WTC11 (cell line): ENCODE data around the gene SNX9. TPM values are rescaled to one million over a fixed set of nuclear protein-coding genes. Genes with fewer than 3 reads are reported as not detected.

ENCODE experiments used
- ATAC-seq: fragments of 200-7000 bp; cut with Tn5 transposase; 2 replicates; pipeline ENCODE4 v1.10.0; 2021; ENCODE audit warnings: mild to moderate bottlenecking, moderate library complexity
- CTCF ChIA-PET: fragments of 300-600 bp; sonication (Branson Sonifier 250); formaldehyde crosslinking; loops from one replicate; lab custom pipeline; 2021; ENCODE audit warnings: antibody characterized with exemption; lab: Charles Lee
- POLR2A ChIA-PET: fragments of 350-600 bp; sonication (Branson Sonifier 250); formaldehyde crosslinking; loops from one replicate; lab custom pipeline; 2021; ENCODE audit warnings: antibody characterized with exemption; lab: Charles Lee
- DNase-seq: peaks from one replicate; pipeline ENCODE4 v3.0.0; 2021; ENCODE audit warnings: low spot score
- H3K27ac Mint-ChIP-seq: 2 replicates; pipeline ENCODE4 v1.8.0; 2021; ENCODE audit warnings: mixed read lengths
- H3K27me3 Mint-ChIP-seq: 2 replicates; pipeline ENCODE4 v1.8.0; 2021; ENCODE audit warnings: low read depth, mild to moderate bottlenecking, moderate library complexity, mixed read lengths
- H3K36me3 Mint-ChIP-seq: 2 replicates; pipeline ENCODE4 v1.8.0; 2021; ENCODE audit warnings: mixed read lengths
- H3K4me1 Mint-ChIP-seq: 2 replicates; pipeline ENCODE4 v1.8.0; 2022; ENCODE audit warnings: mixed read lengths
- H3K4me3 Mint-ChIP-seq: 2 replicates; pipeline ENCODE4 v1.8.0; 2021; ENCODE audit warnings: mild to moderate bottlenecking, moderate library complexity, mixed read lengths
- H3K9me3 Mint-ChIP-seq: 2 replicates; pipeline ENCODE4 v1.8.0; 2021; ENCODE audit warnings: mixed read lengths
- FOXK1 ChIP-seq: sonication (generic); formaldehyde crosslinking; IDR thresholded peaks from 2 replicates; pipeline ENCODE4 v1.8.0; 2022; ENCODE audit warnings: mild to moderate bottlenecking, moderate library complexity, missing genetic modification reagents
- GRHL2 ChIP-seq: fragments of 250-450 bp; sonication (Bioruptor Pico); IDR thresholded peaks from 2 replicates; pipeline ENCODE4 v1.8.0; 2022; ENCODE audit warnings: mild to moderate bottlenecking, moderate library complexity; ENCODE audit not compliant: insufficient replicate concordance, severe bottlenecking
- IRF2 ChIP-seq: sonication (generic); formaldehyde crosslinking; IDR thresholded peaks from 2 replicates; pipeline ENCODE4 v1.8.0; 2022; ENCODE audit warnings: low read depth, missing genetic modification reagents, borderline replicate concordance
- MYBL2 ChIP-seq: sonication (generic); formaldehyde crosslinking; IDR thresholded peaks from 2 replicates; pipeline ENCODE4 v1.8.1; 2023; ENCODE audit warnings: mild to moderate bottlenecking, moderate library complexity, missing genetic modification reagents
- SOX15 ChIP-seq: fragments of 250-450 bp; sonication (Bioruptor Pico); IDR thresholded peaks from 2 replicates; pipeline ENCODE4 v1.9.0; 2021; ENCODE audit warnings: mild to moderate bottlenecking
- TEAD1 ChIP-seq: sonication (generic); formaldehyde crosslinking; IDR thresholded peaks from 2 replicates; pipeline ENCODE4 v1.8.0; 2022; ENCODE audit warnings: mild to moderate bottlenecking, missing genetic modification reagents
- TEAD4 ChIP-seq: sonication (generic); formaldehyde crosslinking; IDR thresholded peaks from 2 replicates; pipeline ENCODE4 v1.8.0; 2022; ENCODE audit warnings: mild to moderate bottlenecking, missing genetic modification reagents
- ZNF423 ChIP-seq: fragments of 250-450 bp; sonication (Bioruptor Pico); IDR thresholded peaks from 2 replicates; pipeline ENCODE4 v2.1.2; 2022; ENCODE audit warnings: mild to moderate bottlenecking, moderate library complexity
- ZNF671 ChIP-seq: fragments of 250-450 bp; sonication (Bioruptor Pico); IDR thresholded peaks from 2 replicates; pipeline ENCODE4 v1.8.0; 2021; ENCODE audit warnings: mild to moderate bottlenecking
- total RNA-seq: library from RNA; stranded (reverse); gene quantifications from 3 replicates; pipeline ENCODE4 v1.2.3, GENCODE V29; 2021
- TF ChIP-seq, protein P1 (sequence below): sonication (generic); formaldehyde crosslinking; IDR thresholded peaks from 2 replicates; pipeline ENCODE4 v1.8.0; 2022; ENCODE audit warnings: missing genetic modification reagents
- TF ChIP-seq, protein P2 (sequence below): sonication (generic); formaldehyde crosslinking; IDR thresholded peaks from 2 replicates; pipeline ENCODE4 v1.8.1; 2023; ENCODE audit warnings: mild to moderate bottlenecking, missing genetic modification reagents, moderate library complexity
- TF ChIP-seq, protein P3 (sequence below): sonication (generic); formaldehyde crosslinking; conservative IDR thresholded peaks from 2 replicates; pipeline ENCODE4 v1.8.1; 2023; ENCODE audit warnings: mild to moderate bottlenecking, low read depth, missing genetic modification reagents, moderate library complexity
- TF ChIP-seq, protein P4 (sequence below): fragments of 250-450 bp; sonication (Bioruptor Pico); IDR thresholded peaks from 2 replicates; pipeline ENCODE4 v1.9.0; 2021; ENCODE audit warnings: mild to moderate bottlenecking, borderline replicate concordance
- TF ChIP-seq, protein P5 (sequence below): sonication (generic); formaldehyde crosslinking; IDR thresholded peaks from 2 replicates; pipeline ENCODE4 v1.8.1; 2023; ENCODE audit warnings: mild to moderate bottlenecking, missing genetic modification reagents, moderate library complexity
- TF ChIP-seq, protein P6 (sequence below): sonication (generic); formaldehyde crosslinking; IDR thresholded peaks from 2 replicates; pipeline ENCODE4 v1.8.0; 2022; ENCODE audit warnings: mild to moderate bottlenecking, missing genetic modification reagents

Gene SNX9
- total RNA-seq, 1 experiment from 2014 or later: 35.0 TPM

DNA sequence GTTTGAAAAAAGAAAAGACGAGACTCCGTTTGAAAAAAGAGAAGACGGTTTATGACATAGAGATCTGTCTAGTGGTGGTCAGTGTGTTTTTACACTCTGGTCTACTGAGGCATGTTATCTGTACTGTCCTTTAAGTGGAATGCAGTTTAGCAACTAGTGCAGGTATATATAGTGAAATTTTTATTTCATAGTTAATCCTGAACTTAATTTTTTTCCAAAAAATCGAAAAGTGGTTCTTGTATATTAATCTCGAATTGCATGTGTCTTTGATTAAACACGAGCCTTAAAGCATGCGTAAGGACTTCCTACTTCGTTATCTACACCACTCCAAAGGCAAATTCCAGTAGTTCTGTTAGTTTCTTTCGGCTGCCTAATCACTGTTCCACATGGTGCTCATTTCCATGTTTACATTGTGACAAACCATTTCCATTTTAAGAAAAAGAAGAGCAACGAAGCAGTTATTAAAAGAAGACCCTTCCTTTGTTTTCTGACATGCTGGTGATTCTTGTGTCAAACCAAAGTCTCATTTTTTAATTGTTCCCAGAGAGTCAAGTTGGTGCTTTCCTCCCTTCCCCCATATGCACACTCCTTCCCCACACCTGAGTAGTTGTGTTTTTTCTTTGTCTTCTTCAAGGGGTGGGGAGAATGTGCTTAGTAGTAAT, 2.3 kb downstream of the SNX9 start (continued):
- TF ChIP-seq ZNF671 (CRISPR knock-in tag): no peak
- no peak for TF ChIP-seq SOX15
- TF ChIP-seq TEAD1 (CRISPR knock-in tag): no peak
- no peak for TF ChIP-seq ZNF423 (CRISPR knock-in tag)
- TF ChIP-seq, protein P1, sequence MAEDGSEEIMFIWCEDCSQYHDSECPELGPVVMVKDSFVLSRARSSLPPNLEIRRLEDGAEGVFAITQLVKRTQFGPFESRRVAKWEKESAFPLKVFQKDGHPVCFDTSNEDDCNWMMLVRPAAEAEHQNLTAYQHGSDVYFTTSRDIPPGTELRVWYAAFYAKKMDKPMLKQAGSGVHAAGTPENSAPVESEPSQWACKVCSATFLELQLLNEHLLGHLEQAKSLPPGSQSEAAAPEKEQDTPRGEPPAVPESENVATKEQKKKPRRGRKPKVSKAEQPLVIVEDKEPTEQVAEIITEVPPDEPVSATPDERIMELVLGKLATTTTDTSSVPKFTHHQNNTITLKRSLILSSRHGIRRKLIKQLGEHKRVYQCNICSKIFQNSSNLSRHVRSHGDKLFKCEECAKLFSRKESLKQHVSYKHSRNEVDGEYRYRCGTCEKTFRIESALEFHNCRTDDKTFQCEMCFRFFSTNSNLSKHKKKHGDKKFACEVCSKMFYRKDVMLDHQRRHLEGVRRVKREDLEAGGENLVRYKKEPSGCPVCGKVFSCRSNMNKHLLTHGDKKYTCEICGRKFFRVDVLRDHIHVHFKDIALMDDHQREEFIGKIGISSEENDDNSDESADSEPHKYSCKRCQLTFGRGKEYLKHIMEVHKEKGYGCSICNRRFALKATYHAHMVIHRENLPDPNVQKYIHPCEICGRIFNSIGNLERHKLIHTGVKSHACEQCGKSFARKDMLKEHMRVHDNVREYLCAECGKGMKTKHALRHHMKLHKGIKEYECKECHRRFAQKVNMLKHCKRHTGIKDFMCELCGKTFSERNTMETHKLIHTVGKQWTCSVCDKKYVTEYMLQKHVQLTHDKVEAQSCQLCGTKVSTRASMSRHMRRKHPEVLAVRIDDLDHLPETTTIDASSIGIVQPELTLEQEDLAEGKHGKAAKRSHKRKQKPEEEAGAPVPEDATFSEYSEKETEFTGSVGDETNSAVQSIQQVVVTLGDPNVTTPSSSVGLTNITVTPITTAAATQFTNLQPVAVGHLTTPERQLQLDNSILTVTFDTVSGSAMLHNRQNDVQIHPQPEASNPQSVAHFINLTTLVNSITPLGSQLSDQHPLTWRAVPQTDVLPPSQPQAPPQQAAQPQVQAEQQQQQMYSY (CRISPR knock-in tag): no peak
- TF ChIP-seq FOXK1 (CRISPR knock-in tag): no peak
- TF ChIP-seq, protein P2, sequence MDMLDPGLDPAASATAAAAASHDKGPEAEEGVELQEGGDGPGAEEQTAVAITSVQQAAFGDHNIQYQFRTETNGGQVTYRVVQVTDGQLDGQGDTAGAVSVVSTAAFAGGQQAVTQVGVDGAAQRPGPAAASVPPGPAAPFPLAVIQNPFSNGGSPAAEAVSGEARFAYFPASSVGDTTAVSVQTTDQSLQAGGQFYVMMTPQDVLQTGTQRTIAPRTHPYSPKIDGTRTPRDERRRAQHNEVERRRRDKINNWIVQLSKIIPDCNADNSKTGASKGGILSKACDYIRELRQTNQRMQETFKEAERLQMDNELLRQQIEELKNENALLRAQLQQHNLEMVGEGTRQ: no peak
- TF ChIP-seq GRHL2 (CRISPR knock-in tag): no peak
- TF ChIP-seq, protein P3, sequence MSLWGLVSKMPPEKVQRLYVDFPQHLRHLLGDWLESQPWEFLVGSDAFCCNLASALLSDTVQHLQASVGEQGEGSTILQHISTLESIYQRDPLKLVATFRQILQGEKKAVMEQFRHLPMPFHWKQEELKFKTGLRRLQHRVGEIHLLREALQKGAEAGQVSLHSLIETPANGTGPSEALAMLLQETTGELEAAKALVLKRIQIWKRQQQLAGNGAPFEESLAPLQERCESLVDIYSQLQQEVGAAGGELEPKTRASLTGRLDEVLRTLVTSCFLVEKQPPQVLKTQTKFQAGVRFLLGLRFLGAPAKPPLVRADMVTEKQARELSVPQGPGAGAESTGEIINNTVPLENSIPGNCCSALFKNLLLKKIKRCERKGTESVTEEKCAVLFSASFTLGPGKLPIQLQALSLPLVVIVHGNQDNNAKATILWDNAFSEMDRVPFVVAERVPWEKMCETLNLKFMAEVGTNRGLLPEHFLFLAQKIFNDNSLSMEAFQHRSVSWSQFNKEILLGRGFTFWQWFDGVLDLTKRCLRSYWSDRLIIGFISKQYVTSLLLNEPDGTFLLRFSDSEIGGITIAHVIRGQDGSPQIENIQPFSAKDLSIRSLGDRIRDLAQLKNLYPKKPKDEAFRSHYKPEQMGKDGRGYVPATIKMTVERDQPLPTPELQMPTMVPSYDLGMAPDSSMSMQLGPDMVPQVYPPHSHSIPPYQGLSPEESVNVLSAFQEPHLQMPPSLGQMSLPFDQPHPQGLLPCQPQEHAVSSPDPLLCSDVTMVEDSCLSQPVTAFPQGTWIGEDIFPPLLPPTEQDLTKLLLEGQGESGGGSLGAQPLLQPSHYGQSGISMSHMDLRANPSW (CRISPR knock-in tag): no peak
- TF ChIP-seq TEAD4 (CRISPR knock-in tag): no peak

DNA sequence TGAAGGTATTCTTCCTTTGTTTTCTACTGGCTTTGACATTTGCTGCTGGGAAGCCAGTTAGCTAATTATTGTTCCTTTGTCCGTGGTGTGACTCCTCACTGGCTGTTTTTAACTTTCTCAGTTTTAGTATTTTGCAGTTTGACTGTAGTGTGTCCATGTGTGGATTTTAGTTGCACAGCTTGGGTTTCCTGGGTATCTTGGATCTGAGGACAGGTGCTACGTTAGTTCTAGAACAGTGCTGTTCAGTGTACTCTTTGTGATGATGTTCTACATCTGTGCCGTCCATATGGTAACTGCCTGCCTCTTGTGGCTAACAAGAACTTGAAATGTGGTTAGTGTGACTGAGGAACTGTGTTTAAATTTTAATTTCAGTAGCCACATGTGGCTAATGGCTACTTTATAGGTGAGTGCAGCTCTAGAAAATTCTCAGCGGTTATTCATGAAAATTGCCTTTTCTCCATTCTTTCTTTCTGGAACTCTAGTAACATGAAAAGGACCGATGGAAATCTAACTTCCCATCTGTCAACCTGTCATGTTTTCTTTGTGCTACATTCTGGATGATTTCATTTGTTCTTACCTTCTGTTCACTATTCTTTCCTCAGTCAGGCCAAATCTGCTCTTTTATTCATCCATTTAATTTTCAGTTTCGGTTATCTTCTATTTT, 7.4 kb downstream of the SNX9 start:
- no peaks in the 10 kb centered on the region for H3K9me3 Mint-ChIP-seq
- H3K4me3 Mint-ChIP-seq: no peak overlapping the region
- DNase-seq: no peak
- no peaks in the 10 kb centered on the region for H3K27me3 Mint-ChIP-seq
- CTCF ChIA-PET: interaction anchor here (1.0 kb wide), 1 partner anchor 67 kb away, joined by 3 read pairs; no protein-coding TSS in a partner anchor
- no peak for ATAC-seq
- peak overlapping the region; percentile 95 for H3K27ac Mint-ChIP-seq
- peaks cover 71% of the 10 kb centered on the region for H3K4me1 Mint-ChIP-seq
- no peaks in the 10 kb centered on the region for H3K36me3 Mint-ChIP-seq
- POLR2A ChIA-PET: no interaction called here
- TF ChIP-seq, protein P4, sequence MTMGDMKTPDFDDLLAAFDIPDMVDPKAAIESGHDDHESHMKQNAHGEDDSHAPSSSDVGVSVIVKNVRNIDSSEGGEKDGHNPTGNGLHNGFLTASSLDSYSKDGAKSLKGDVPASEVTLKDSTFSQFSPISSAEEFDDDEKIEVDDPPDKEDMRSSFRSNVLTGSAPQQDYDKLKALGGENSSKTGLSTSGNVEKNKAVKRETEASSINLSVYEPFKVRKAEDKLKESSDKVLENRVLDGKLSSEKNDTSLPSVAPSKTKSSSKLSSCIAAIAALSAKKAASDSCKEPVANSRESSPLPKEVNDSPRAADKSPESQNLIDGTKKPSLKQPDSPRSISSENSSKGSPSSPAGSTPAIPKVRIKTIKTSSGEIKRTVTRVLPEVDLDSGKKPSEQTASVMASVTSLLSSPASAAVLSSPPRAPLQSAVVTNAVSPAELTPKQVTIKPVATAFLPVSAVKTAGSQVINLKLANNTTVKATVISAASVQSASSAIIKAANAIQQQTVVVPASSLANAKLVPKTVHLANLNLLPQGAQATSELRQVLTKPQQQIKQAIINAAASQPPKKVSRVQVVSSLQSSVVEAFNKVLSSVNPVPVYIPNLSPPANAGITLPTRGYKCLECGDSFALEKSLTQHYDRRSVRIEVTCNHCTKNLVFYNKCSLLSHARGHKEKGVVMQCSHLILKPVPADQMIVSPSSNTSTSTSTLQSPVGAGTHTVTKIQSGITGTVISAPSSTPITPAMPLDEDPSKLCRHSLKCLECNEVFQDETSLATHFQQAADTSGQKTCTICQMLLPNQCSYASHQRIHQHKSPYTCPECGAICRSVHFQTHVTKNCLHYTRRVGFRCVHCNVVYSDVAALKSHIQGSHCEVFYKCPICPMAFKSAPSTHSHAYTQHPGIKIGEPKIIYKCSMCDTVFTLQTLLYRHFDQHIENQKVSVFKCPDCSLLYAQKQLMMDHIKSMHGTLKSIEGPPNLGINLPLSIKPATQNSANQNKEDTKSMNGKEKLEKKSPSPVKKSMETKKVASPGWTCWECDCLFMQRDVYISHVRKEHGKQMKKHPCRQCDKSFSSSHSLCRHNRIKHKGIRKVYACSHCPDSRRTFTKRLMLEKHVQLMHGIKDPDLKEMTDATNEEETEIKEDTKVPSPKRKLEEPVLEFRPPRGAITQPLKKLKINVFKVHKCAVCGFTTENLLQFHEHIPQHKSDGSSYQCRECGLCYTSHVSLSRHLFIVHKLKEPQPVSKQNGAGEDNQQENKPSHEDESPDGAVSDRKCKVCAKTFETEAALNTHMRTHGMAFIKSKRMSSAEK: no peak
- TF ChIP-seq MYBL2 (CRISPR knock-in tag): no peak
- TF ChIP-seq, protein P5, sequence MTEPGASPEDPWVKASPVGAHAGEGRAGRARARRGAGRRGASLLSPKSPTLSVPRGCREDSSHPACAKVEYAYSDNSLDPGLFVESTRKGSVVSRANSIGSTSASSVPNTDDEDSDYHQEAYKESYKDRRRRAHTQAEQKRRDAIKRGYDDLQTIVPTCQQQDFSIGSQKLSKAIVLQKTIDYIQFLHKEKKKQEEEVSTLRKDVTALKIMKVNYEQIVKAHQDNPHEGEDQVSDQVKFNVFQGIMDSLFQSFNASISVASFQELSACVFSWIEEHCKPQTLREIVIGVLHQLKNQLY (CRISPR knock-in tag): no peak
- TF ChIP-seq, protein P6, sequence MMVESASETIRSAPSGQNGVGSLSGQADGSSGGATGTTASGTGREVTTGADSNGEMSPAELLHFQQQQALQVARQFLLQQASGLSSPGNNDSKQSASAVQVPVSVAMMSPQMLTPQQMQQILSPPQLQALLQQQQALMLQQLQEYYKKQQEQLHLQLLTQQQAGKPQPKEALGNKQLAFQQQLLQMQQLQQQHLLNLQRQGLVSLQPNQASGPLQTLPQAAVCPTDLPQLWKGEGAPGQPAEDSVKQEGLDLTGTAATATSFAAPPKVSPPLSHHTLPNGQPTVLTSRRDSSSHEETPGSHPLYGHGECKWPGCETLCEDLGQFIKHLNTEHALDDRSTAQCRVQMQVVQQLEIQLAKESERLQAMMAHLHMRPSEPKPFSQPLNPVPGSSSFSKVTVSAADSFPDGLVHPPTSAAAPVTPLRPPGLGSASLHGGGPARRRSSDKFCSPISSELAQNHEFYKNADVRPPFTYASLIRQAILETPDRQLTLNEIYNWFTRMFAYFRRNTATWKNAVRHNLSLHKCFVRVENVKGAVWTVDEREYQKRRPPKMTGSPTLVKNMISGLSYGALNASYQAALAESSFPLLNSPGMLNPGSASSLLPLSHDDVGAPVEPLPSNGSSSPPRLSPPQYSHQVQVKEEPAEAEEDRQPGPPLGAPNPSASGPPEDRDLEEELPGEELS: no peak
- TF ChIP-seq, protein P1 (CRISPR knock-in tag): no peak
- no peak for TF ChIP-seq IRF2
